ENCODE data around the gene ZNF99. TPM values are rescaled to one million over a fixed set of nuclear protein-coding genes. Genes with fewer than 3 reads are reported as not detected.
"Not testable (repeated sequence)": the region's sequence is repeated elsewhere in the genome, so short reads cannot be mapped to it uniquely, and the experiment has no call there.

The ZNF99 gene
- total RNA-seq, 3 donors from 2014 or later = not detected

- not testable (repeated sequence) for DNase-seq; H3K36me3 Mint-ChIP-seq (ENCODE audit: insufficient read depth); H3K4me1 Mint-ChIP-seq (ENCODE audit: low read depth); H3K4me3 Mint-ChIP-seq; ATAC-seq; H3K27me3 Mint-ChIP-seq (ENCODE audit: low read depth)
- H3K9me3 Mint-ChIP-seq = peaks cover 16% of the 10 kb centered on the region
Measured at GRCh38 chr19:22702661-22703060, 81.3 kb downstream of the ZNF99 start.

Other genes starting within 250 kb of the ZNF99 start
- gene ZNF492, start 149.8 kb downstream of the ZNF99 start, total RNA-seq = 1 to 10 TPM; 2.9 to 3.7 (median 3.1) TPM
- not detected for gene ZNF723, start 48.1 kb upstream of the ZNF99 start, total RNA-seq
- not detected for gene ZNF728, start 219.0 kb upstream of the ZNF99 start, total RNA-seq